Brain pericyte (primary cell): Measurements from ENCODE around the gene MED12L.
"Not testable (repeated sequence)": the region's sequence is repeated elsewhere in the genome, so short reads cannot be mapped to it uniquely, and the experiment has no call there.

Experiments used
- DNase-seq: peaks from one replicate; pipeline ENCODE4 v3.0.0-alpha.2; 2012; ENCODE audit warnings: low read depth, low spot score

MED12L gene

DNA sequence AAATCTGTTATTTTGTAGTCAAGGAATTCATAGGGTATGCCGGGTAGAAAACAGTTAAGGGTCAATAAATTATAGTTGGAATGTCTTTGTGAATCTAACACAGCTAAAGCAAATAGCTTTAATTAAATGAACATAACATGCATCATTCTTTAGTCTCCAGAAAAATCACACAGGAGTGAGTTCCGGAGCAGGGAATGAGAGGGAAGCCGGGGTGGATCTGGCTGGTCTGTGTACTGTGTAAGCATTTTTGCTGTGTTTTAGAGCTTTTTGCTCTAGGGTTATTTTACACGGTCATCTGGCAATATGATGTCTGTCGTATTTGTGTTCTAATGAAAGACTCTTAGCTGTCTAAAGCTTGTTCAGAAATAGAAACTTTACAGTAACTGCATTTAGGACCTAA, 57.5 kb downstream of the MED12L start:
- no peak for DNase-seq

GRCh38 chr3:151144016-151144415, 58.6 kb downstream of the MED12L start:
- DNase-seq = no peak

GRCh38 chr3:151144760-151145159, 59.3 kb downstream of the MED12L start:
- DNase-seq = no peak

GRCh38 chr3:151145713-151146070, 60.2 kb downstream of the MED12L start:
- no peak for DNase-seq

GRCh38 chr3:151146071-151146730, 60.7 kb downstream of the MED12L start:
- DNase-seq = no peak

- DNase-seq = no peak
These were observed 61.2 kb downstream of the MED12L start for GRCh38 chr3:151146731-151147091.

DNA sequence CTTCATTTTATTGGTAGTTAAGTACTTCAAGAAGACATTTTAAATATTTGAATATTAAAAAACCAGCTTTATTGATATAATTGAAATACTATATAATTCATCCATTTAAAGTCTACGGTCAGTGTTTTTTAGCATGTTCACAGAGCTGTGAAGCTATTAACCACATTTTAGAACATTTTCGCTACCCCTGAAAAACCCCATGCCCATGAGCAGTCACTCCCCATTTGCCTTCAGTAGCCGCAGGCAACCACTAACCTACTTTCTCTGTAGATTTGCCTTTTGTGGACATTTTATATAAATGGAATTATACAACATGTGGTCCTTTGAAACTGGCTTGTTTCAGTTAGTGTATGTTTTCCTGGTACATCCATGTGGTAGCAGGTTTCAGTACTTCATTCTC, 61.8 kb downstream of the MED12L start:
- DNase-seq = no peak

- DNase-seq = no peak
These were observed 67.1 kb downstream of the MED12L start for GRCh38 chr3:151152455-151153079.

GRCh38 chr3:151154566-151154965, 69.1 kb downstream of the MED12L start:
- DNase-seq = no peak

DNA sequence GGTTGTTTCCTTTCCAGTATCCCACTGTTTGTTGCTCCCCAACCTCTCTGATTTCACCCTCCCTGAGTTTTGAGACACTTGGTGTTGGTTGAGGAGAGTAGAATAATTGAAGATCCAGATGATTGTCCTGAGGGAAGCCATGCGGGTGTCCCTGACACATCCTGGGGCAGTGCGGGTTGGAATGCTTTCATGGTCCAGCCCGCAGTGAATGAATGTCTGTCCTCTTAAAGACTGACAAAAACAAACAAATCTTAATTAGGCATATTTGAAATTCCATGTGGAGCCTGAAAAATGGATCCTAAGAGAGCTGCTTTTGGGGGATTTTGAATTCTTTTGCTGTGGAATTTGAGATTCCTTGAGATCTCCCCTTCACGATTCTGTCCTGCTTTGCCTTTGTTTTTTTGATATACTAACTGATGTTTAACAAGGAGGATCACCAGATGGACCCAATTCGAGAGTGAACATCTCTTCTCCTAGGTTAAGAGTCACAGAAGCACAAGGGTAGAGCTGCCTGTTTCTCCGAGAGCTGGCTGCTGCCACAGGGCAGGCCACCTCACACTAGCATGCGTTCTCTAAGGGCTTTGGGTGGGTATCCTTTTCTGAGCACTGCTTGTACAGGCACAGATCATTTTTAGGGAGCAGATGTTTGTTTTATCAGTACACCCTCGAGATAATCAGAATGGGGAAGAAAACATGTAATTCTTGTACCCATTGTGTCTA, 70.1 kb downstream of the MED12L start:
- no peak for DNase-seq

GRCh38 chr3:151156618-151157216, 71.3 kb downstream of the MED12L start:
- DNase-seq = no peak

DNA sequence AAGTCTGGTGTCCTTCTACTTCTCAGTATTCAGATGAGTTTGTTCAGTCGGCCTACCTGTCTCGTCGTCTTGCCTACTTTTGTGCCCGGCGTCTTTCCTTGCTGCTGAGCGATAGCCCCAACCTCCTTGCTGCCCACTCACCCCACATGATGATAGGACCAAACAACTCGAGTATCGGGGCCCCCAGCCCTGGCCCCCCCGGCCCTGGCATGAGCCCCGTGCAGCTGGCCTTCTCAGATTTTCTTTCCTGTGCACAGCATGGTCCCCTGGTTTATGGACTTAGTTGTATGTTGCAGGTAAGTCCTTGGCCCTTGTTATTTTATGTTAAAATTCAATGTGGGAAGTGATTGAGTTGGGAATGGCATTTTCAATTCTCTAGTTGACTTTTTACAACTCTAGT, 74.3 kb downstream of the MED12L start:
- DNase-seq = no peak

GRCh38 chr3:151165226-151165625, 79.8 kb downstream of the MED12L start:
- DNase-seq = no peak

DNA sequence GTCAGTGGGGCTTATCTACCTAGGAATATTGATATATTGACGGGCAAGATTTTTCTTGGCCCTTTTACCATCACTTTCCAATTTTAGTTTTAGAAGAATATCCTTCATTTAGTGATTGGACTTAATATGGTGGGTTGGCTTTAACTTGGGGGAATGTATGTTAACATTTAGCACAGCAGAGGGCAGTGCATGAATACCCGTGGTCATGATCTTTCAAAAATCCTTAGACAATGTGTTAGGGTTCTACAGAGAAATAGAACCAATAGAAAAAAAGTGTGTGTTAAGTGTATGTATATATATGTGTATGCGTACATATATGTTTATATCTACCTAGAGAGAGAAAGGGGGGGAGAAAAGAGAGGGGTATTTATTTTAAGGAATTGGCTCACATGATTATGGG, 80.7 kb downstream of the MED12L start:
- DNase-seq = no peak

GRCh38 chr3:151168269-151169094, 83.0 kb downstream of the MED12L start:
- no peak for DNase-seq

GRCh38 chr3:151169262-151169947, 83.9 kb downstream of the MED12L start:
- DNase-seq = no peak

DNA sequence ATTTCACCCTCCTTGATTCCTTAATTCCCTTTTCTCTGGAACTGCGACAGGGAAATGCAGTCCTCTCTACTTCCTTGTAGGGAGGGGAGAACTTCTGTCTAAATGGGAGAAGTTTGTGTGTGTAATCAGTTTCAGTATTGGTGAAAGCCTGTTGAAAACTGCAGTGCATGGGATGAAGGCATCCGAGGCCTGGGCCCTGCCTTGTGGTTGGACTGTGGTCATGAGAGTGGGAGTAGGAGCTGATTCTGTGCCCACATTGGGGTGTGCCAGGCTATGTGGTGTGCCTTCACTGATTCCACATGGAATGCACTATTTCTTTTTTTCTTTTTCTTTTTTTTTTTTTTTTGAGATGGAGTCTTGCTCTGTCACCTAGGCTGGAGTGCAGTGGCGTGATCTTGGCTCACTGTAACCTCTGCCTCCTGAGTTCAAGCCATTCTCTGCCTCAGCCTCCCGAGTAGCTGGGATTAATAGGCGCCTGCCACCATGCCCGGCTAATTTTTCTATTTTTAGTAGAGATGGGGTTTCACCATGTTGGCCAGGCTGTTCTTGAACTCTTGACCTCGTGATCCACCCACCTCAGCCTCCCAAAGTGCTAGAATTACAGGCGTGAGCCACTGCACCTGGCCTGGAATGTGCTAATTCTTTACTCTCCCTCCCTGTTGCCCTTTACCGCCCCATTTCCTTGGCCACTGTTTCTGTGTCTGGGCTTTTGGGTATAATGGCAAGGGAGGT, 84.7 kb downstream of the MED12L start:
- not testable (repeated sequence) for DNase-seq

- DNase-seq = no peak
These were observed 85.8 kb downstream of the MED12L start for GRCh38 chr3:151171145-151171757.

GRCh38 chr3:151174351-151174750, 88.9 kb downstream of the MED12L start:
- DNase-seq = no peak

DNA sequence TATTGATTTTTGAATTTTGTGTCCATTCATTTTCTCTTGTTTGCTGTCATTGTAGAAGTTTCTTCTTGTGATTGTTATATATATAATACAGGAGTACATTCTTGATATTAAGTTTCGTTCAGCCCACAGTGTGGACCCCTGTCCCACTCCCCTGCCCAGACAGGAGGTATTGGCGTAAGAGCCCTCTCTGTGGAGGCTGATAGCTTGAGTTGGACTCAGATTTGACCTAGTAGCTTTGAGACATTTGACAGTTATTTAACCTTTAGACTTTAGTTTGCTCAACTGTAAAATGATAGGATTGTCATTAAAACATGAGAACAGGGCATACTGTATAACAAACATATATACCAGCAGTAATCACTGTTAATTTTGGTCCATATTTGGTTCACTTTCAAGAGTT, 90.5 kb downstream of the MED12L start:
- DNase-seq = no peak
